GM12891 (cell line): ENCODE results near the gene THEM4. TPM values are rescaled to one million over a fixed set of nuclear protein-coding genes. Genes with fewer than 3 reads are reported as not detected.
A peak's percentile ranks its signal among the peaks of the same experiment; 100 is the strongest.

Experiments used
- DNase-seq: peaks from one replicate; pipeline ENCODE4 v3.0.0; 2011; ENCODE audit warnings: low spot score; ENCODE audit not compliant: insufficient read length
- FAIRE-seq: peaks from 2 replicates; lab custom pipeline; 2011; peaks lifted over from hg19 to GRCh38; lab: Jason Lieb, UNC
- PAX5 ChIP-seq: IDR thresholded peaks from 2 replicates; pipeline ENCODE4 v1.6.1; 2011; ENCODE audit warnings: low read length, moderate library complexity, mild to moderate bottlenecking; ENCODE audit not compliant: insufficient read depth, severe bottlenecking
- POLR2A ChIP-seq: IDR thresholded peaks from 2 replicates; pipeline ENCODE4 v1.6.1; 2011; ENCODE audit warnings: low read depth, low read length, control low read depth
- POLR2AphosphoS5 ChIP-seq: IDR thresholded peaks from 2 replicates; pipeline ENCODE4 v1.6.1; 2011; ENCODE audit warnings: low read depth, low read length, control low read depth
- POU2F2 ChIP-seq: IDR thresholded peaks from 2 replicates; pipeline ENCODE4 v1.6.1; 2011; ENCODE audit warnings: low read depth, mild to moderate bottlenecking, control low read depth, low read length, moderate library complexity
- SPI1 ChIP-seq: IDR thresholded peaks from 2 replicates; pipeline ENCODE4 v1.6.1; 2011; ENCODE audit warnings: low read depth, low read length, control low read depth
- TAF1 ChIP-seq: IDR thresholded peaks from 2 replicates; pipeline ENCODE4 v1.6.1; 2011; ENCODE audit warnings: low read depth, low read length, control low read depth
- polyA plus RNA-seq: library from polyadenylated mRNA; unstranded; fragments of >200 nt; gene quantifications from one replicate; pipeline ENCODE4 v1.2.1, GENCODE V29; 2012; ENCODE audit warnings: low read depth, missing spikeins, inconsistent platforms; ENCODE audit not compliant: missing spikeins

Gene THEM4
- 6.1 TPM for polyA plus RNA-seq

DNA sequence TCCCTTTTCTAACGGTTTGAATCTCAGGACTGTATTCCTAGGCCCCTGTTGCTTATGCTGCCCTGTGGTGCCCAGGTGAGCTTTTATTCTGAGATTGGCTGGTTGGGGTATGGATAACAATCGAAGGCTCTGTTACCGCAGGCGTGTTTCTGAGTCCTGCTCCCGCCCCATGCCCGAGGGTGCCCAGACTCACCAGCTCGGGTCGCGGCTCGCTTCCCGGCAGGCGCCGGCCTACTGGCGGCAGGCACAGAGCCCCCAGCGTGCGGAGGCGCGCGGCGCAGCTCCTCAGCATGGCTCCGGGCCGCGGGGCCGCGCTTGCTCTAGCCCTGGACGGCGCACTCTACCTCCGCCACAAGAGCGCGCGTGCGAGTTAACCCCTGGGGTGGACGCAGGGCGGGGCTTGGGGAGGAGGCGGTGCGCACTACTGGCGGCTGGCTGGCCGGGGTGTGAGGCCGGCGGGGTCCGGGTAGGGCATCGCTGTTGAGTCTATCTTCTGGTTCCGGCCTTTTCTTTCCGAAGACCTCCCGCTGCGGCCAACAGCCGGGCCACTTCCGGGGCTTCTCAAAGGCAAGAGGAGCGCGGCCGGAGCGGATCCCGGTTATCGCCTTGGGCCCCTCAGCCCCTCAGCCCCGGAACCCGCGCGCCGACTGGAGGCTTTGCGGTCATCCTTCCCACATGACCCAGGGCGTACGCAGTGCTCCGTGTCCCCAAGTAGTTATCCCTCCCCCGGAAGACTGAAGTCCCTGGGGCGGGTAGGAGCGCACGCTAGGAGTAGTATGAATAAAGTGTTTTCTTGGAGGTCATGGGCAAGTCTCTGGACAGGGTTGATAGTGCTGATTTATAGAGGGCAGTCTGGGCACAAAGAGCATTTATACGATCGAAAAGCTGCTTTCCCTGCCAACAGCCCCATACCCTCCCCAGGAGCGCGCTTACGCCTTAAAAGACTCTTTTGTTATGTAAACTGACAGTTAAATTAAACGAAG is at the start of gene THEM4:
Gene THEM4 (minus strand): TSS at position 345 of the 983 bp plus-strand sequence. CDS start 53 bp downstream, at position 292.
- TF ChIP-seq TAF1 (peak; percentile 62), POLR2AphosphoS5 (peak; percentile 69; the same call in 1 of the 2 replicates), PAX5 (no peak), POLR2A (peak; percentile 68), POU2F2 (no peak), SPI1 (no peak)
- peak; percentile 99 for FAIRE-seq
- DNase-seq, result peak; percentile 97

DNA sequence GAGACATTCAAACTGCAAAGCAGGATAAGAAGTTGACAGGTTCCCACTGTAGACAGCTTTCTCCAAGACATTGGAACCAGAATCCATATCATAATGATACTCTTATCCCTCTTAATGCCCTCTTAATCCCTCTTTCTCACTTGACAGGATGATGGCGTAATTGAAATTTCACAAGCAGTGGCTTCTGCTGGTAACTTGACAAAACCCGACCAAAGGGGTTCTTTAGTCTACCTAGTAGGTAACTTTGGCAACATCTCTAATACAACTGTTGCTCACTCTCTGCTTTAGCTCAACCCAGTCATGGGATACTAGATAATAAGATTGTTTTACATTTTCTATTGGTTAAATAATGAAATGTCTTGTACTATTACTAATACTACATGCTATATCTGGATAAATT is 49.6 kb upstream of the THEM4 start:
- DNase-seq (no peak), FAIRE-seq (no peak)
- TF ChIP-seq SPI1, result no peak
- no peak for TF ChIP-seq POLR2AphosphoS5
- TF ChIP-seq POLR2A, result no peak
- TF ChIP-seq TAF1, result no peak
- no peak for TF ChIP-seq POU2F2
- TF ChIP-seq PAX5, result no peak

DNA sequence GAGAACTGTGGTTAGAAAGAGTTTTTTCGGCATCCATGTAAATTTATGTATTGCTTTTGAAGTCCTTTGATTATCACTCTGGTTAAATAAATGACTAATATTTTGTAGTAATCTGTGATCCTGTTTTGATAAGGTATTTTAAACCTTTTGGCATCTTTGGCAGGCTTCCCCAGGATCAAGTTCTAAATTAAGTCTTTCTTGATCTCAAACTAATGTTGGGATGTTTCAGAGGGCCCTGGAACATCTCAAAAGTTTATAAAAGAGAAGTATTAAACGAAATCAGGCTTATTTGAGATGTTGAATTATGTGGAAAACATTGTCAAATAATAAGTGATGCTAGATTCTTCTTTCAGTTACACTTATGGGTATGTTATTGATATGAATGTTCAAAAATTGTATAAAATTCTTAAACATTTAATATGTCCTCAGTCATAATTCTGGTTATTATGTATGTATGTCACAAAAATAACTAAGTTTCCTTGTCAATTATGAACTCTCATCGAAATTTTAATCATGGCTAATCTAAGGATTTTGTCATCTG is 47.7 kb upstream of the THEM4 start:
- DNase-seq (no peak), FAIRE-seq (no peak)
- TF ChIP-seq SPI1 (no peak), POU2F2 (no peak), POLR2A (no peak)

DNA sequence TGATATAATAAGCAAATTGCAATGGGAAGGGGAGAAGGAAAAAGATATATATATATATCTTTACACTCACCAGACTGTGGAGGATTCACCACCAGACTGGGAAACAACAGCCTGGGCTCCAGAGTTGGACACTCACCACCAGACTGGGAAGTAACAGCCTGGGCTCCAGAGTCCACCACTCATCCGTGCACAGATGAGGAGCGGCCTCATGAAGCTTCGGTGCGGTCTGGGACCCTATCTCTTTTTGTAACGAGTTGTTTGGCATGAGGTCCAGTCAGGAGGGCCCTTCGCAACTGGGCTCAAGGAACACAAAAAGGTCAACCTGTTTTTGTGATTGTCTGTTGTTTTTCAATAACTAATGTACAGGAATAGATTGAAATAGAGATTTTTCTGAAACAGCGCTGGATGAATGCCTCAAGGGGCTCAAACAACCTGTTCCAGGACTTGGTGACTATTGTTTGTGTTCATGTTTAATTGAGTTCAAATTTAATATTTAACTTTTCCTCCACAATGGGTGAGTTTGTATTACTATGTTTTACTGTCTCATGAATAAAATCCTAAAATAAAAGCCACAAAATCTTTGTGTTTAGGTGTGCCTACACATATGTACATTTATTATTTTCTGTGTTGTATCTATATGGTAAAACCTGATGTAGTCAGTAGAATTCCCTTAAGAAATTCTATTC is 44.2 kb upstream of the THEM4 start:
- no peak for DNase-seq
- no peak for FAIRE-seq
- TF ChIP-seq POU2F2 (no peak), TAF1 (no peak), POLR2A (no peak), PAX5 (no peak), SPI1 (no peak), POLR2AphosphoS5 (no peak)

DNA sequence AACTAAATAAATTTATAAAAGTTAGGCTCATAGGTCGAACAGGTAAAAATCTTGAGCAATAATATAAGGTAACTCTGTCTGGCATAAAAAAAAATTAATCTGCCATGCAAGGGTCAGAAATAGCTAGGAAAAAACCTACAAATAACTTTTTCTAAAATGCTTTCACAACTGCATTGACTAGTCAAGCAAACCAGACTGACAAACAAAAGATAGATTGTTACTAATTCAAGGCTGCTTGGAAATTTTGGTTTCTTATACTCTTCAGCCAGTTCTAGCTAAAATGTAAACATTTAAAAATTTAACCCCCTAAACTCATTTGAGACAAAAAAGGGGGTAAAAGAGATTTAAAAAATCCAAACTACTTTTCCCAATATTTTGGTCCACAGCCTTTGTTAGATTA is 43.5 kb upstream of the THEM4 start:
- no peak for FAIRE-seq
- no peak for DNase-seq
- TF ChIP-seq PAX5, result no peak
- TF ChIP-seq POLR2A, result no peak
- TF ChIP-seq TAF1, result no peak
- no peak for TF ChIP-seq POU2F2
- no peak for TF ChIP-seq POLR2AphosphoS5
- TF ChIP-seq SPI1, result no peak

DNA sequence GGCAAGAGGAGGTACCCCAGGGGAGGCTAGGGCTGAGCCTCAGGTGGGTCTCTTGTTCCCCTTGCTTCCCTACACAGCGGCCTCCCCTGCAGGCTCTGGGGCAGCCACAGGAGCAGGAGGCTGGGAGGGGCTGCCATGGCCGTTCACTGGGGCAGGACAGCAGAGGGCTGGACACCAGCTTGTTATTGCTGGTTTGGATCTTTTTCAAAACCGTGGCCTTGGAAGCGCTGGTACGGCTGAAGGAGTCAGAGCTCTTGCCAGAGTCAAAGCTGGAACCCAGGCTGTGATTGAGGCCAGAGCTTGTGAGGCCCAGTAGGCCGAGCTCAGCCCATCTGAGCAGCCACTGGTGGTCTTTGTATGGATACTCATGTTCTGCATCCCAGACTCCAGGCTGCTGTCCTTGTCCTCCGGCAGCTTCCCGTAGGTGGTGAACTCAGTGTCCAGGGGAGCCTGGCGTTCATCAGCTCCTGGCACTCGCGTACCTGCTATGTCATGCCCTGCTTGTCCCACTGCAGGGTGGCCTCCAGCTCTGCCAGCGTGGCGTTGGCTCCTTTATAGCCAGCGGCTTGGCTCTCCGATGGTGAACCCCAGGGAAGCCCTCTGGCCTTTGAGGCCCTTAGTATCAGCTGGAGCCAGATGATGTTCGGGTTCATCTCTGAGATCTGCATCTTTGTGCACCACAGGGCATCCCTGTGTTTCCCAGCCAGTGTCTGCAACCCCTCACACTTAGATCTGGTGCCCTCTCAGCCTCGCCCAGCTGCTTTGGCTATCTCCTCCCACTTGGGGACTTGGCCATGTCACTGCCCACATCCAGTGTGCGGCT is 40.3 kb upstream of the THEM4 start:
- DNase-seq (no peak), FAIRE-seq (no peak)
- TF ChIP-seq TAF1, result no peak
- TF ChIP-seq PAX5, result no peak
- TF ChIP-seq POLR2A, result no peak
- no peak for TF ChIP-seq POLR2AphosphoS5
- TF ChIP-seq POU2F2, result no peak
- TF ChIP-seq SPI1, result no peak

DNA sequence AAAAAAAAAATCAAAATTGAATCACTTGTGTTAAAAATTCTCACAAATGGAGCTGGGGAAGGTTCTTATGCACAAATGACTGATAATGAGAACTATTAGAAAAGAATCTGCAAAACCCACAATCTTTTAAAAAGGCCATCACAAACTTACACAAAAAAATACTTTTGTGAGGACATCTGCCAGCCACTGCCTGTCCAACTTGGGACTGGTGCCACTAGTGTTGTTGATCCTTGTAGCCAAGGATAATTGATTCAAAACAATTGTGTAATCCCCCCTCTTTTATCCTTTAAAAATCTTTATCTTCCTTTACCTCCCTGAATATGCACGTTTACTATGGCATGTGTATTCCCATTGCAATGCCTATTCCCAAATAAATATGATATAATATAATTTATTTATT is 39.2 kb upstream of the THEM4 start:
- no peak for TF ChIP-seq TAF1
- TF ChIP-seq PAX5, result no peak
- no peak for TF ChIP-seq POLR2A
- no peak for TF ChIP-seq POLR2AphosphoS5
- no peak for TF ChIP-seq POU2F2
- TF ChIP-seq SPI1, result no peak
- DNase-seq (no peak), FAIRE-seq (no peak)

DNA sequence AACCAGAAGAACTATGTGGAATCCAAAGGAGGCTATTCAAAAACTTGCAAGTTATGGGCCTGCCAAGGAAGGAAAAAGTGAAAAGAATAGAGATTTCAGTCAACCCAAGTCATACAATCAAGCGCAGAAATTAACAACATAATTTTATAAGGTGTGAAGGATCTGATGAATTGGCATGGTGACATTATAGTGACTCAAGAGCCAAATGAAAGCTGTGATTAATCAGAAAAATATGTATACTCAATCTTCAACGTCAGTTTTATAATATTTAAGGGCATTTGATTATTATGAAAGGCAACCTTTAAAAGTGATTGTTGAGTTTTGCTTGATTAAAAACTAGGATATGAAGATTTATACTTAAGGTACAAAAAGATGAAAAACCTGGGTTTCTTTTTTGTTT is 37.8 kb upstream of the THEM4 start:
- FAIRE-seq (no peak), DNase-seq (no peak)
- TF ChIP-seq POLR2AphosphoS5 (no peak), PAX5 (no peak), POU2F2 (no peak), POLR2A (no peak), SPI1 (no peak), TAF1 (no peak)
